ENCODE data around the gene EMC9. TPM values are rescaled to one million over a fixed set of nuclear protein-coding genes. Genes with fewer than 3 reads are reported as not detected.

EMC9 gene
- total and polyA plus RNA-seq, 9 donors, result 5.1 to 30.7 (median 17.3) TPM

- DNase-seq, result peak; percentile 79 to 91 (median 85)
- Histone ChIP-seq H3K4me1 (ENCODE audit: insufficient read depth) (peaks cover 6% of the 10 kb centered on the region), H3K4me3 (peak overlapping the region; percentile 84), H3K9me3 (no peaks in the 10 kb centered on the region), H3K27me3 (no peaks in the 10 kb centered on the region), H3K27ac (peak overlapping the region; percentile 97 to 100), H3K36me3 (peaks cover 8% of the 10 kb centered on the region)
- peak in 1 of 3 donors; percentile 7 for TF ChIP-seq CTCF (IDR thresholded peaks at IDR 0.05)
- TF ChIP-seq POLR2A (IDR thresholded peaks at IDR 0.05), result peak; percentile 41
- no peak for TF ChIP-seq EP300 (IDR thresholded peaks at IDR 0.05)
- intact Hi-C loops (cut with DNase I), result loop anchor here in 1 of 4 donors (2.0 kb wide), 1 partner anchor 27 kb away; the partner anchor contains the start of gene EMC9
- 0% methylated on average over 42 of the region's 42 CpGs for WGBS, 3 donors
Observed at GRCh38 chr14:24113801-24114531, 27.4 kb downstream of the EMC9 start.

DNA sequence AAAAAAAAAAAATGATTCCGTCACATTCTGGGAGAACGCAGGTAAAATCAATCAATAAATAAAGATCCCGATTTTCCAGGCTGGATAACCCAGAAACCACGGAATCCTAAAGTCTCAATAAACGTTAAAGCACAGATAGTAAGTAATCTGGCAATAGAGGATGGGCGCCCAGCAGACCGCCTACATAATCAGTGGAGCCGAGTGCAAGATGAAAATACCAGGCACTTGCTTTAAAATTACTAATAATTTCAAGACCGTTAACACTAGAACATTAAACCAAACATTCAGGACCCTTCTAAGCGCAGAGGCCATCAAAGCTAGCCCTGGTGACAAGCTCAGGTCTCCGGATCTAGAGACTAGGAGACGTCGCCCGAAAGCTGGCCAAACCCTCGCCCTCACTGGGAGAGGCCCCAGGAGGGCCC lies 28.0 kb downstream of the EMC9 start:
- H3K36me3 ChIP-seq, result peaks cover 2% of the 10 kb centered on the region
- no peaks in the 10 kb centered on the region for H3K27me3 ChIP-seq
- no peak for TF ChIP-seq CTCF (IDR thresholded peaks at IDR 0.05)
- TF ChIP-seq POLR2A (IDR thresholded peaks at IDR 0.05), result no peak
- no peak for TF ChIP-seq EP300 (IDR thresholded peaks at IDR 0.05)
- WGBS, 3 donors, result 15 to 19% (median 18%) methylated on average over 15 of the region's 15 CpGs
- no peak for DNase-seq
- H3K27ac ChIP-seq, result peak overlapping the region; percentile 97 to 100
- intact Hi-C loops (cut with DNase I), result no loop called here
- peaks cover 6% of the 10 kb centered on the region for H3K4me1 ChIP-seq (ENCODE audit: insufficient read depth)
- H3K9me3 ChIP-seq, result no peaks in the 10 kb centered on the region
- H3K4me3 ChIP-seq, result peak overlapping the region; percentile 84

- no peak for DNase-seq
- 25 to 46% (median 36%) methylated on average over 1 of the region's 1 CpG for WGBS, 3 donors
- Histone ChIP-seq H3K9me3 (no peaks in the 10 kb centered on the region), H3K27ac (no peak overlapping the region), H3K27me3 (no peaks in the 10 kb centered on the region), H3K36me3 (no peaks in the 10 kb centered on the region), H3K4me3 (no peak overlapping the region), H3K4me1 (ENCODE audit: insufficient read depth) (no peaks in the 10 kb centered on the region)
- TF ChIP-seq POLR2A (IDR thresholded peaks at IDR 0.05) (no peak), EP300 (IDR thresholded peaks at IDR 0.05) (no peak), CTCF (IDR thresholded peaks at IDR 0.05) (no peak)
- intact Hi-C loops (cut with DNase I), result no loop called here
Observed at GRCh38 chr14:24110523-24110922, 30.9 kb downstream of the EMC9 start.

- 86 to 88% (median 87%) methylated on average over 9 of the region's 9 CpGs for WGBS, 3 donors
- H3K4me3 ChIP-seq, result no peak overlapping the region
- peak in 1 of 5 donors; percentile 9 for DNase-seq
- H3K27ac ChIP-seq, result no peak overlapping the region
- H3K36me3 ChIP-seq, result no peaks in the 10 kb centered on the region
- no peaks in the 10 kb centered on the region for H3K9me3 ChIP-seq
- intact Hi-C loops (cut with DNase I), result no loop called here
- no peaks in the 10 kb centered on the region for H3K27me3 ChIP-seq
- H3K4me1 ChIP-seq (ENCODE audit: insufficient read depth), result no peaks in the 10 kb centered on the region
- no peak for TF ChIP-seq CTCF (IDR thresholded peaks at IDR 0.05)
- no peak for TF ChIP-seq EP300 (IDR thresholded peaks at IDR 0.05)
- TF ChIP-seq POLR2A (IDR thresholded peaks at IDR 0.05), result no peak
Observed at GRCh38 chr14:24110060-24110459, 31.3 kb downstream of the EMC9 start.
